Measurements from ENCODE around the gene PDGFB. TPM values are rescaled to one million over a fixed set of nuclear protein-coding genes. Genes with fewer than 3 reads are reported as not detected.

PDGFB gene
- total RNA-seq, 4 donors from 2014 or later = 12.2 to 22.3 (median 17.5) TPM

- intact Hi-C loops (cut with DNase I; ENCODE audit: low total_unique reads) = no loop called here
- TF ChIP-seq POLR2A (IDR thresholded peaks at IDR 0.05) = no peak
- no peak for TF ChIP-seq CTCF (IDR thresholded peaks at IDR 0.05)
- DNase-seq (ENCODE audit: low spot score in 2 of 2) = peak in 1 of 2 donors; percentile 48
- H3K4me3 ChIP-seq (ENCODE audit: low read depth, poor library complexity, severe bottlenecking) = no peak overlapping the region
- 28 to 34% methylated on average over 6 to 8 of the region's 8 CpGs for WGBS, 2 donors
Observed at GRCh38 chr22:39214383-39215069, 30.3 kb downstream of the PDGFB start.

- TF ChIP-seq CTCF (IDR thresholded peaks at IDR 0.05) (no peak), POLR2A (IDR thresholded peaks at IDR 0.05) (no peak)
- WGBS, 2 donors = 42 to 57% methylated on average over 9 of the region's 9 CpGs
- intact Hi-C loops (cut with DNase I; ENCODE audit: low total_unique reads) = no loop called here
- DNase-seq (ENCODE audit: low spot score in 2 of 2) = peak in 1 of 2 donors; percentile 61
- H3K4me3 ChIP-seq (ENCODE audit: low read depth, poor library complexity, severe bottlenecking) = no peak overlapping the region
Observed at GRCh38 chr22:39214006-39214382, 30.8 kb downstream of the PDGFB start.

GRCh38 chr22:39212721-39213376, 31.9 kb downstream of the PDGFB start:
- DNase-seq (ENCODE audit: low spot score in 2 of 2) = peak in 1 of 2 donors; percentile 37
- intact Hi-C loops (cut with DNase I; ENCODE audit: low total_unique reads) = no loop called here
- 63 to 73% methylated on average over 12 of the region's 12 CpGs for WGBS, 2 donors
- TF ChIP-seq CTCF (IDR thresholded peaks at IDR 0.05) = no peak
- no peak for TF ChIP-seq POLR2A (IDR thresholded peaks at IDR 0.05)
- H3K4me3 ChIP-seq (ENCODE audit: low read depth, poor library complexity, severe bottlenecking) = no peak overlapping the region

GRCh38 chr22:39209756-39210155, 35.0 kb downstream of the PDGFB start:
- TF ChIP-seq CTCF (IDR thresholded peaks at IDR 0.05) (no peak), POLR2A (IDR thresholded peaks at IDR 0.05) (no peak)
- peak in 1 of 2 donors; percentile 68 for DNase-seq (ENCODE audit: low spot score in 2 of 2)
- intact Hi-C loops (cut with DNase I; ENCODE audit: low total_unique reads) = no loop called here
- no peak overlapping the region for H3K4me3 ChIP-seq (ENCODE audit: low read depth, poor library complexity, severe bottlenecking)
- WGBS, 2 donors = 86 to 92% methylated on average over 7 to 9 of the region's 9 CpGs

- intact Hi-C loops (cut with DNase I; ENCODE audit: low total_unique reads) = no loop called here
Observed at GRCh38 chr22:39208013-39208680, 36.6 kb downstream of the PDGFB start.

More at GRCh38 chr22:39208013-39208680, 36.6 kb downstream of the PDGFB start:
- TF ChIP-seq POLR2A (IDR thresholded peaks at IDR 0.05) = no peak
- TF ChIP-seq CTCF (IDR thresholded peaks at IDR 0.05) = no peak
- peak in 1 of 2 donors; percentile 83 for DNase-seq (ENCODE audit: low spot score in 2 of 2)
- WGBS, 2 donors = 80 to 89% methylated on average over 11 of the region's 11 CpGs
- H3K4me3 ChIP-seq (ENCODE audit: low read depth, poor library complexity, severe bottlenecking) = no peak overlapping the region
